Gastrocnemius medialis (tissue), 4 donors: ENCODE measurements around the gene LATS2.

ENCODE experiments used
- POLR2A ChIP-seq, 2 donors: fragments of 450-650 bp; IDR thresholded peaks; one replicate each; pipeline ENCODE4 v1.6.1; 2017; ENCODE audit warnings: antibody characterized with exemption in 2 of 2, mild to moderate bottlenecking in 2 of 2, moderate library complexity in 2 of 2
- TF ChIP-seq, protein P1 (sequence below), 5 experiments: fragments of 450-650 bp in 3 of 5; fragments of 200-600 bp in 2 of 5; sonication (generic) in 2 of 5; IDR thresholded peaks in 4 of 5; conservative IDR thresholded peaks in 1 of 5; 1 replicate in 4 of 5; 2 replicates in 1 of 5; pipeline ENCODE4 v1.5.1; 2016 to 2019; ENCODE audit warnings: antibody characterized with exemption in 5 of 5, mild to moderate bottlenecking in 3 of 5, moderate library complexity in 3 of 5

DNA sequence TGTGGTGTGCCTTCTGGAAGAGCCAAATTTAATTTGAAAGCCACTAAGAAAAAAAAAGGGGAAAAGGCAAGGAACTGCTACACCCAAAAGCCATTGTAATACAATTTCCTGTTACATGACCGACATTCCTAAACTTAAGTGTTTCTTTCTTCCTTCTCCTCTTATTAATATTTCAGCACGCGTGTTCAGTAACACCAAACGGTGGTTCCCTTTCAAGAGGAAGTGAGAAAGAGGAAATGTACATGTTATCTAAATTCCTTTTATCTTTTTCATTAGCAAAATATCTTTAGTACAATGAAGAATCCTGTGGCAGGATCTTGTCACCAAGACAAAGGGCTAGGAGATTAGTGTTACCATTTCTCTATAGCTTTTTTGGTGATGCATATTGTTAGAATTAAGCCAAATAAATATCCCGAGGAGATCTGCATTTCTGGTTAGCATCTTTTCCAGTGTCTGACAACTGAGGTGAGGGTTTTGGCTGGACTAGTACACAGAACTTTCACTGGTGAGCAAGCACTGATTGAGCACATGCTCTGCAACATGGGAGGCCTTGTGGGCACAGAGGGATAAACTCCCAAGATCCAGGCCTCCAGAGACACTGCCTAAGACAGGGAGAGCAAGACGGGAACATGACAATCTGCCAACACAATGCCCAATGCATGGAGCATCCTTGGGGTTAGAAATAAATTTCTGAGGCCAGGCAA lies 22.1 kb downstream of the LATS2 start:
- TF ChIP-seq POLR2A (IDR thresholded peaks at IDR 0.05) = no peak
- TF ChIP-seq, protein P1, sequence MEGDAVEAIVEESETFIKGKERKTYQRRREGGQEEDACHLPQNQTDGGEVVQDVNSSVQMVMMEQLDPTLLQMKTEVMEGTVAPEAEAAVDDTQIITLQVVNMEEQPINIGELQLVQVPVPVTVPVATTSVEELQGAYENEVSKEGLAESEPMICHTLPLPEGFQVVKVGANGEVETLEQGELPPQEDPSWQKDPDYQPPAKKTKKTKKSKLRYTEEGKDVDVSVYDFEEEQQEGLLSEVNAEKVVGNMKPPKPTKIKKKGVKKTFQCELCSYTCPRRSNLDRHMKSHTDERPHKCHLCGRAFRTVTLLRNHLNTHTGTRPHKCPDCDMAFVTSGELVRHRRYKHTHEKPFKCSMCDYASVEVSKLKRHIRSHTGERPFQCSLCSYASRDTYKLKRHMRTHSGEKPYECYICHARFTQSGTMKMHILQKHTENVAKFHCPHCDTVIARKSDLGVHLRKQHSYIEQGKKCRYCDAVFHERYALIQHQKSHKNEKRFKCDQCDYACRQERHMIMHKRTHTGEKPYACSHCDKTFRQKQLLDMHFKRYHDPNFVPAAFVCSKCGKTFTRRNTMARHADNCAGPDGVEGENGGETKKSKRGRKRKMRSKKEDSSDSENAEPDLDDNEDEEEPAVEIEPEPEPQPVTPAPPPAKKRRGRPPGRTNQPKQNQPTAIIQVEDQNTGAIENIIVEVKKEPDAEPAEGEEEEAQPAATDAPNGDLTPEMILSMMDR (IDR thresholded peaks at IDR 0.05 in 4 of 5, conservative IDR thresholded peaks at IDR 0.05 in 1 of 5) = no peak
